ENCODE results near the gene SHISAL2A. TPM values are rescaled to one million over a fixed set of nuclear protein-coding genes. Genes with fewer than 3 reads are reported as not detected.

The SHISAL2A gene
- total and polyA plus RNA-seq, 3 donors from 2014 or later: 2.2 to 5.0 (median 4.8) TPM

- TF ChIP-seq POLR2A (IDR thresholded peaks at IDR 0.05) (no peak), CTCF (IDR thresholded peaks at IDR 0.05) (no peak)
- Histone ChIP-seq H3K4me1 (peaks cover 17% of the 10 kb centered on the region), H3K9me3 (no peaks in the 10 kb centered on the region), H3K4me3 (no peak overlapping the region), H3K36me3 (ENCODE audit: low read depth, missing control alignments) (no peaks in the 10 kb centered on the region), H3K27ac (peak overlapping the region in 1 of 2 donors; percentile 92), H3K27me3 (no peaks in the 10 kb centered on the region)
- 19 to 34% methylated on average over 3 of the region's 3 CpGs for WGBS, 2 donors
- no peak for DNase-seq
- intact Hi-C loops (cut with DNase I; ENCODE audit: low total_unique reads): no loop called here
Measured at GRCh38 chr1:52604063-52604770, 28.8 kb upstream of the SHISAL2A start.

- intact Hi-C loops (cut with DNase I; ENCODE audit: low total_unique reads): no loop called here
- no peak for DNase-seq
- no peak for TF ChIP-seq POLR2A (IDR thresholded peaks at IDR 0.05)
- TF ChIP-seq CTCF (IDR thresholded peaks at IDR 0.05): no peak
Measured at GRCh38 chr1:52613636-52614373, 19.2 kb upstream of the SHISAL2A start.

GRCh38 chr1:52614671-52615070, 18.3 kb upstream of the SHISAL2A start:
- Histone ChIP-seq H3K36me3 (ENCODE audit: low read depth, missing control alignments) (no peaks in the 10 kb centered on the region), H3K4me1 (no peaks in the 10 kb centered on the region), H3K4me3 (no peak overlapping the region), H3K27ac (no peak overlapping the region), H3K9me3 (no peaks in the 10 kb centered on the region), H3K27me3 (no peaks in the 10 kb centered on the region)
- no peak for DNase-seq
- 95 to 96% methylated on average over 5 of the region's 5 CpGs for WGBS, 2 donors
- intact Hi-C loops (cut with DNase I; ENCODE audit: low total_unique reads): no loop called here
- TF ChIP-seq POLR2A (IDR thresholded peaks at IDR 0.05) (no peak), CTCF (IDR thresholded peaks at IDR 0.05) (no peak)

More at GRCh38 chr1:52613636-52614373, 19.2 kb upstream of the SHISAL2A start:
- no peak overlapping the region for H3K27ac ChIP-seq
- WGBS, 2 donors: 65 to 66% methylated on average over 2 of the region's 2 CpGs
- no peaks in the 10 kb centered on the region for H3K27me3 ChIP-seq
- H3K4me3 ChIP-seq: no peak overlapping the region
- H3K9me3 ChIP-seq: no peaks in the 10 kb centered on the region
- no peaks in the 10 kb centered on the region for H3K4me1 ChIP-seq
- no peaks in the 10 kb centered on the region for H3K36me3 ChIP-seq (ENCODE audit: low read depth, missing control alignments)

- no peaks in the 10 kb centered on the region for H3K4me1 ChIP-seq
- no peak overlapping the region for H3K4me3 ChIP-seq
- H3K9me3 ChIP-seq: no peaks in the 10 kb centered on the region
- H3K27me3 ChIP-seq: no peaks in the 10 kb centered on the region
- TF ChIP-seq POLR2A (IDR thresholded peaks at IDR 0.05): no peak
- TF ChIP-seq CTCF (IDR thresholded peaks at IDR 0.05): no peak
- no peaks in the 10 kb centered on the region for H3K36me3 ChIP-seq (ENCODE audit: low read depth, missing control alignments)
- intact Hi-C loops (cut with DNase I; ENCODE audit: low total_unique reads): no loop called here
- WGBS, 2 donors: 74 to 83% methylated on average over 5 of the region's 5 CpGs
- DNase-seq: no peak
- no peak overlapping the region for H3K27ac ChIP-seq
Measured at GRCh38 chr1:52615489-52616042, 17.4 kb upstream of the SHISAL2A start.
